Heart left ventricle (tissue), 13 donors: ENCODE data around the gene FAM240A.

Experiments used
- CTCF ChIP-seq, 12 donors: fragments of 200-600 bp; sonication (generic) in 4 of 12; IDR thresholded peaks; one replicate each; pipeline versions ENCODE4 v1.5.0 to v1.8.0; 2018 to 2022; ENCODE audit warnings: antibody characterized with exemption in 12 of 12, mild to moderate bottlenecking in 5 of 12
- POLR2A ChIP-seq, 2 donors: fragments of 450-650 bp; IDR thresholded peaks; one replicate each; pipeline ENCODE4 v1.6.1; 2017; ENCODE audit warnings: antibody characterized with exemption in 2 of 2, mild to moderate bottlenecking in 2 of 2, moderate library complexity in 2 of 2
- donor health status: ischemic (EF 13 %, LVEDD 7.1; RV severe dilation, severe dysfunction).
- donor health status: DM: no; HTN: yes; CAD: no.
- donor health status: DM: no; HTN: no; CAD: no.
- donor health status: ischemic (EF 25% LVEDD 6.9; RV normal size, moderate dysfunction).
- donor health status: ischemic (EF 25% LVEDD 5.7; RV mildly dilated, moderate dysfunction).
- donor health status: ischemic (EF 35%, LVEDD 5.7; RV mildly dilated, moderate dysfunction).
- donor health status: nonischemic (EF 11% LVEDD 7.7; RV severe dilation, severe dysfunction).
- donor health status: DM: yes; HTN: yes; CAD: no.
- donor health status: PGD.
- donor health status: ischemic (EF 29% LVEDD 5.4; RV normal size, mild dysfunction).
- donor health status: nonischemic (EF 23%, LVEDD 6.1; RV moderate dilation, normal function).

DNA sequence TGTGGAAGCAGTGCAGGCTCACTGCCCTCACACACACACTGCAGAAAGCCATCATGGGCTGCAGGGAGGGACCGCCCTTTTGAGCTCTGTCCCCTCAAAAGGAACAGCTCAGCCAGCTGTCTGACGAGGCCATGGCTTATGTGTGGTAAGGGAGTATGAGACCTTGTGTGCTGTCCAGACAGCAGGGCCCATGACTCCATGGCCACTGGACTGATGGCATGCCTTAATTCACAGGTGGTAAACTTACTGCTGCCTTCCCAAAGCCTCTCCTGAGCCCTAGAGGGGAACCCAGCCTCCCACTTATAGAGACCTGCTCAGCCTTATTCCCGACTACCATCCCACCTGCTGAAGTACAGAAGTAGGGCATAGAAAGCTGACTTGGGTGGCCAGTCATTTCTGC is 5.6 kb downstream of the FAM240A start:
- TF ChIP-seq CTCF (IDR thresholded peaks at IDR 0.05), result no peak
- TF ChIP-seq POLR2A (IDR thresholded peaks at IDR 0.05), result no peak
